NT2/D1 (cell line): Measurements from ENCODE around the gene ENO3.

Experiments
- DNase-seq: peaks from one replicate; pipeline ENCODE4 v3.0.0-alpha.2; 2011; ENCODE audit warnings: low read depth, low spot score
- H3K27me3 ChIP-seq: 2 replicates; pipeline ENCODE4 v1.6.0; 2011; ENCODE audit warnings: mild to moderate bottlenecking; ENCODE audit not compliant: insufficient read length, insufficient read depth
- H3K36me3 ChIP-seq: 2 replicates; pipeline ENCODE4 v1.6.1; 2011; ENCODE audit warnings: mild to moderate bottlenecking, low read length, mixed read lengths; ENCODE audit not compliant: insufficient read depth, insufficient read length
- H3K4me1 ChIP-seq: 2 replicates; pipeline ENCODE4 v1.5.1; 2011; ENCODE audit not compliant: insufficient read depth, insufficient read length
- H3K4me3 ChIP-seq: 2 replicates; pipeline ENCODE4 v1.5.1; 2011; ENCODE audit warnings: low read depth; ENCODE audit not compliant: insufficient read length
- H3K9ac ChIP-seq: 2 replicates; pipeline ENCODE4 v1.6.0; 2011; ENCODE audit warnings: low read depth; ENCODE audit not compliant: insufficient read length
- H3K9me3 ChIP-seq: 2 replicates; pipeline ENCODE4 v1.5.1; 2011; ENCODE audit warnings: mild to moderate bottlenecking, low read length; ENCODE audit not compliant: insufficient read depth
- SUZ12 ChIP-seq: IDR thresholded peaks from 2 replicates; pipeline ENCODE4 v1.6.1; 2011; ENCODE audit not compliant: insufficient read length, insufficient read depth; ENCODE audit errors: extremely low read depth
- YY1 ChIP-seq: IDR thresholded peaks from 2 replicates; pipeline ENCODE4 v1.6.1; 2011; ENCODE audit not compliant: insufficient read length, insufficient read depth
- ZNF274 ChIP-seq: IDR thresholded peaks from 2 replicates; pipeline ENCODE4 v1.6.1; 2011; ENCODE audit warnings: mild to moderate bottlenecking, low read depth, low read length

The ENO3 gene

DNA sequence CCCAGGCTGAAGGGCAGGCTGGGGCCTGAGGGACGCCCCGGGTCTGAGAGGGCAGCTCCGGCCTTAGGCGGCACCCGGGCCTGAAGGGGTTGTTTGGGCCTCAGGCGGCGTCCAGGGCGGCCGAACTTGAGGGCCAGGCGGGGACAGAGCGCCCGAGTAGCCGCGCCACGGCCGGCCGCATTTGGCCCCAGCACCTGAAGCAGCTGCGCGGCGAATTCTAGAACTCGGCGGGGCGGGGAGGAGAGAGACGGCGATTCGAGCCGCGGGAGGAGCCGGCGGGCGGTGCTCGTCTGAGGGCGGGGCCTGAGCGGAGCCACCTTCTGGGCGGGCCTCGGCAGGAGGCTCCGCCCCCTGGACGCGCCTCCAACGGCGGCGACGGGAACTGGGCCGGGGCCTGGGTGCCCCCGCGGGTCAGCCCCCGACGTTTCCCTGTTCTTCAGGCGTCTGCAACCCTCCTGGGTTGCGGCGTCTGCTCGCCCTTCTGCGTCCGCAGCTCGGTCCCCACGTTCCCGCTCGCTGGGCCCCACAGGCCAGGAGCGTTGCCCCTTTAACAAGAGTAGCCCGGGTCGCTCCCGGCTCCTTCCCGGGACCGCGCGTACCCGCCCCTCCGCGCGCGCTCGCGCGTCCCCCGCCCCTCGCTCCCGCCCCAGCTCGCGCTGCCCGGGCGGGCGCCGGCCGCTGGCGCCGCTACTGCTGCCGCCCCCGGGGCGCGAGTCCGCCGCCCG lies 46.5 kb downstream of the ENO3 start, which contains the start of the genes INCA1 and KIF1C:
Gene INCA1 (minus strand): TSS at position 221 of the 725 bp plus-strand sequence. CDS start 3,085 bp downstream, outside the sequence.
Gene KIF1C (plus strand): TSS at position 649 of the 725 bp plus-strand sequence. CDS start 2,297 bp downstream, outside the sequence.
- Histone ChIP-seq H3K9ac (peak within 1 kb of the TSS; percentile 90), H3K9me3 (no peaks in the 10 kb centered on the region), H3K36me3 (peaks cover 25% of the 10 kb centered on the region), H3K4me1 (peaks cover 14% of the 10 kb centered on the region), H3K4me3 (peak within 1 kb of the TSS; percentile 85), H3K27me3 (no peaks in the 10 kb centered on the region)
- peak; percentile 69 for DNase-seq
- TF ChIP-seq YY1 (no peak), ZNF274 (no peak), SUZ12 (no peak)

DNA sequence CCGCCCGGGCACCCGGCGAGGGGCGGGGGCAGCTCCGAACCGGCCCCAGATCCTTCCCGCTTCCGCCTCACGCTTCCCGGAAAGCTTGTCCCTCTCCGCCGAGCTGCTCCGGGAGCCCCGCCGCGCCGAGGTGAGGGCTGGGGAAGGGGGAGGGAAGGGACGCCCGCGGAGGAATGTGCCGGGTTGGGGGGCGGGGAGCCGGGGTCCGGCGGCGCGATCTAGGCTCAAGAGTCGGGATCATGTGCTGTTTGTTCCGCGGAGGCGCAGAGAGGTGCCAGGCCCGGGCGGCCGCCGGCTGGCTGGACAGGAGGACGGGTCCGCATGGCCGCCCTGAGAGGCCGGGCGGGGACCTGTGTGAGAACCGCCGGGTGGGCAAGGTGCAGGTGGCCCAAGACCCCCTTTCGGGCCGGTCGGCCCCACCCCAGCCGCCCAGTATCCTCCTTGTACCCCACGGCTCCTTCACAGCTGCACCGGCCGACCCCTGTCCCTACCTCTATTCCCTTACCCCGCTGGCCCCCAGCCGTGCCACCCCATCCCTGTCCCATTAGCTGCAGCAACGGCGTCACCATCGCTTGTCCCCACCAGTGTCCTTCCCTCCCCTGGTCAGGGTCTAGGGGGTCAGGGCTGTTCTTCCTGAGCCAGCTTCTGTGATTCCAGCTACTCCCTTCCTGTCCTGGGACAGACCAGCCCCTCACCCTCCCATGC lies 47.3 kb downstream of the ENO3 start:
- Histone ChIP-seq H3K9me3 (no peaks in the 10 kb centered on the region), H3K9ac (peak overlapping the region; percentile 90), H3K4me1 (peaks cover 14% of the 10 kb centered on the region), H3K4me3 (peak overlapping the region; percentile 85), H3K27me3 (no peaks in the 10 kb centered on the region), H3K36me3 (peaks cover 27% of the 10 kb centered on the region)
- TF ChIP-seq ZNF274: no peak
- TF ChIP-seq YY1: no peak
- TF ChIP-seq SUZ12: no peak
- peak; percentile 22 for DNase-seq

DNA sequence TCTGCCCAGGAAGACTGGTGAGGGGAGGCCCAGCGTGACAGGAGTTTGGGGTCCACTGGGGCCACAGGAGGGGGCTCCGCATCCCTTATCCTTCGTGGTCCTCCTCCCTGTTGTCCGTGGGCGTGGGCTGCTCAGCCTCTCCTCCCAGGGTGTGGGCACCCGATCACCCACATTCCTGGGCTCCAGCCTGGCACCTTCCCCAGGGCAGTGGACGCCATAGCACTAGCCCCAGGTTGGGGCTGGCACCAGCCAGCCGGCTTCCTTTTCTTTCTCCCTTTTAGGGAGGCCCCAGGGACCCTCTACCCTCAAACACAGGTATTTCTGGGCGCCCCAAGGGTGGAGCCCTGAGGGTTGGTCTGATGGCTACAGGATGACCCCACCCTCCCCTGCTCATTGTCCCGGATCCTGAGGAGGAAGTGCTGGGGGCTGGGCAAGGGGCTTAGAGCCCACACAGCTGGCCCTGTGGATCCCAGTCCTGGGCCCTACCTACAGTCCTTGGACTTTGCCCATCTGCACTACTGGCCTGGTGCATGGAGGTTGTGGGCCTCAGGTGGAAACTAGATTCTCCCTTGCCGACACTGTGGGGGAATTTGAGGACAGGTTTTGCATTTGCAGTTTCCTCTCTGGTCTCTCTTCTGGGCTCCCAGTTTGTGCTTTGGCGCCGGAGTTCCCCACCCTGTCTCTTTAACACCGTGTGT lies 48.0 kb downstream of the ENO3 start:
- H3K4me1 ChIP-seq: peaks cover 14% of the 10 kb centered on the region
- no peaks in the 10 kb centered on the region for H3K27me3 ChIP-seq
- peak overlapping the region; percentile 90 for H3K9ac ChIP-seq
- peak overlapping the region; percentile 85 for H3K4me3 ChIP-seq
- H3K9me3 ChIP-seq: no peaks in the 10 kb centered on the region
- TF ChIP-seq YY1: no peak
- no peak for TF ChIP-seq SUZ12
- no peak for TF ChIP-seq ZNF274
- no peak for DNase-seq
- H3K36me3 ChIP-seq: peaks cover 34% of the 10 kb centered on the region

DNA sequence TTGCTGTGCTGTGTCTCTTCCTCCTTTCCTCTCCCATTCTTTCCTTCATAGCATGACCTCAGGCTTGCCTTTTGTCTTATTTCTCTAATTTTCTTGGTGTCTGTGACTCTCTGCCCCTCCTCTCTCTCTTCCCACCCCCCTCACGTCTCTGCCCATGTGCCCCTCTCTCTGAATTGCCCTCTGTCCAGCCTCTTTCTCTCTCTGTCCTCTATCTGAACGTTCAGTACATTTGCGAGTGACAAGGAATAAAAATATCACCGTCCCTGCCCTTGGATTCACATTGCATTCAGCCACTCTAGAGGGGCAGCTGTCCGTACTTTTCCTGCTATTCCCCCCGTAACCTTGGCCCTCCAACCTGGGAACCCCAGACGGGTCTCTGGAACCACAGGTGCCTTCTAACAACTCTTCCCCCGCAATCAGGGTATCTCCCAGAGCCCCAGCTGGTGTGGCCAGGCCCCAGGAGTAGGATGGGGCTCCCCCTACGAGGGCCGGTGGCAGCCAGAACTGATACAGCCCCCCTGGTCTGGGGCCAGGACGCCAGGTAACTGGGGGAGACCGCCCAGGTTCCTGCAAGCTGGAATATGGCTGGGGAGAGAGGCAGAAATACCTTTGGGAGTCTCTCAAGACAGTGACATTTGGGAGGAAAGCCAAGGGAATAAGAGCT lies 48.6 kb downstream of the ENO3 start:
- no peak for TF ChIP-seq SUZ12
- TF ChIP-seq YY1: no peak
- TF ChIP-seq ZNF274: no peak
- no peak for DNase-seq
- Histone ChIP-seq H3K9me3 (no peaks in the 10 kb centered on the region), H3K4me3 (peak overlapping the region; percentile 85), H3K4me1 (peaks cover 14% of the 10 kb centered on the region), H3K27me3 (no peaks in the 10 kb centered on the region), H3K36me3 (peaks cover 41% of the 10 kb centered on the region), H3K9ac (peak overlapping the region; percentile 90)

DNA sequence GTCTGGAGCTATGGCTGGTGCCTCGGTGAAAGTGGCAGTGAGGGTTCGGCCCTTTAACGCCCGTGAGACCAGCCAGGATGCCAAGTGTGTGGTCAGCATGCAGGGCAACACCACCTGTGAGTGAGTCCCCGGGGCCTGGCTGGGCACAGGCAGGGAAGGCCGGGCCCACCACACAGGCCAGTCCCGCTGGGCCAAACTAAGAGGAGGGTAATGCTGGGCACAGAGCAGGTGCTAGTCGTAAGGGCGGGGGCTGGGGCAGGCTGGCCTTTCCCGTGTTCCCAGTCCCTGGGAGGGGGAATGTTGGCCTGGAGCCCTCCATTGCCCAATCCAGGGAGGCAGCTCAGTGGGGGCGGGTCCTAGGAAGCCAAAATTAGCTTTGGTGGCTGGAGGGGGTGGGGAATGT lies 49.3 kb downstream of the ENO3 start:
- Histone ChIP-seq H3K36me3 (peaks cover 48% of the 10 kb centered on the region), H3K27me3 (no peaks in the 10 kb centered on the region), H3K4me1 (peaks cover 14% of the 10 kb centered on the region), H3K4me3 (no peak overlapping the region), H3K9ac (peak overlapping the region; percentile 42), H3K9me3 (no peaks in the 10 kb centered on the region)
- TF ChIP-seq ZNF274 (no peak), SUZ12 (no peak), YY1 (no peak)
- no peak for DNase-seq

DNA sequence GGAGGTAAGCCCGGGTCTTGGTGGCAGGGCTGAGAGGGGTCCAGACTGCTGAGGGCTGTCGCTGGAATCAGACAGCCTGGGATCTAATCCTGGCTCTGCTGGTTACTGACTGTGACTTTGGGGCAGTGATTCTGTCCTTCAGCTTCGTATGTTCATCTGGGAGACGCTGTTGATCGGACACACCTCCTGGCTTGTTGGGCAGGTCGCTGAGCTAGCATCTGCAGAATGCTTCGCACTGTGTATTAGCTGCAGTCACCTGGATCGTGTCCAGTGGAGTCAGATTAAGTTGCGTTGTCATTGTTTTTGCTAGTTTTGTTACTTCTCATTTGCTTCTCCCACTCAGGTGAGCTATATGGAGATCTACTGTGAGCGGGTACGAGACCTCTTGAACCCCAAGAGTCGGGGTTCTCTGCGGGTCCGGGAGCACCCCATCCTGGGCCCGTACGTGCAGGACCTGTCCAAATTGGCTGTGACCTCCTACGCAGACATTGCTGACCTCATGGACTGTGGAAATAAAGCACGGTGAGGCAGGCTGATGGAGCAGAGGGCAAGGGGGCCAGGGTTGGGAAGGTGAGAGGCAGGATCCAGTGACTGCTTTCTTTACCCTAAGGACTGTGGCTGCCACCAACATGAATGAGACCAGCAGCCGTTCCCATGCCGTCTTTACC lies 51.3 kb downstream of the ENO3 start:
- peaks cover 62% of the 10 kb centered on the region for H3K36me3 ChIP-seq
- TF ChIP-seq ZNF274 (no peak), SUZ12 (no peak)
- H3K27me3 ChIP-seq: no peaks in the 10 kb centered on the region
- H3K4me1 ChIP-seq: peaks cover 10% of the 10 kb centered on the region
- no peak overlapping the region for H3K4me3 ChIP-seq
- H3K9me3 ChIP-seq: no peaks in the 10 kb centered on the region
- DNase-seq: no peak
- no peak overlapping the region for H3K9ac ChIP-seq
